Loucy (cell line): ENCODE measurements around the gene UBE2Q1.

Source experiments
- EZH2phosphoT487 ChIP-seq: fragments of 200-600 bp; IDR thresholded peaks from 2 replicates; pipeline ENCODE4 v1.6.1; 2018; ENCODE audit warnings: antibody characterized with exemption, mild to moderate bottlenecking, moderate library complexity, borderline replicate concordance
- TF ChIP-seq, protein P1 (sequence below): fragments of 200-600 bp; sonication (generic); conservative IDR thresholded peaks from 2 replicates; pipeline ENCODE4 v1.5.1; 2014; ENCODE audit warnings: mild to moderate bottlenecking, antibody characterized with exemption, low read length

DNA sequence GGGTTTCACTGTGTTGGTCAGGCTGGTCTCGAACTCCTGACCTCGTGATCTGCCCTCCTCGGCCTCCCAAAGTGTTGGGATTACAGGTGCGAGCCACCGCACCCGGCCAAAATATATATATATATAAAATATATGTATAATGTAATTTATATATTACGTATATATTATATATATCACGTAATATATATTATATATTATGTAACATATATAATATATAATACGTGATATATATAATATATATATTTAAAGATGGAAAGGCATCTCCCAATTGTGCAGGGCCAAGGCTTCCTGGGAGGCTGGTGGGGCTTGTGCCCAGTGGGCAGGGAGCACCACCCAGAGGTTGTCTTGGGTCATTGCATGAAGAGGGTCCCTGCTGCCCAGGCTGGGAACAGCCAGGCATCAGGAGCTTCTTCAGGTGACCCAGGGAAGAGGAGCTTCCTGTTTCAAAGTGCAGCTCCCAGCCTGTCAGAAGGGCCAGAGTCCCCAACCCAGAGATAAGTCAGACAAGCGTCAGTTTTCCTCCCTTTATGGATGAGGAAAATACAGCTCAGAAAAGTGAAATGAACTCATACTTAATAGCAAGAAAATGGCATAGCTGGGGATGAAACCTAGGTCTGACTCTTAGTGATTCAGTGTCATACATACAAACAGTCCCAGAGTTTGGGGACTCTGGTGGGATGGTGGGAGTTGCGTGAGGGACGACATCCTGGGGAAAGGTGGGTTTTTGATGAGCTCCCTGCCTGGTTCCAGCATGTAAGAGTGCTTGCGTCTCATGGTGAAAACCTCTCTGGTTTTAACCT lies 12.0 kb downstream of the UBE2Q1 start:
- TF ChIP-seq, protein P1, sequence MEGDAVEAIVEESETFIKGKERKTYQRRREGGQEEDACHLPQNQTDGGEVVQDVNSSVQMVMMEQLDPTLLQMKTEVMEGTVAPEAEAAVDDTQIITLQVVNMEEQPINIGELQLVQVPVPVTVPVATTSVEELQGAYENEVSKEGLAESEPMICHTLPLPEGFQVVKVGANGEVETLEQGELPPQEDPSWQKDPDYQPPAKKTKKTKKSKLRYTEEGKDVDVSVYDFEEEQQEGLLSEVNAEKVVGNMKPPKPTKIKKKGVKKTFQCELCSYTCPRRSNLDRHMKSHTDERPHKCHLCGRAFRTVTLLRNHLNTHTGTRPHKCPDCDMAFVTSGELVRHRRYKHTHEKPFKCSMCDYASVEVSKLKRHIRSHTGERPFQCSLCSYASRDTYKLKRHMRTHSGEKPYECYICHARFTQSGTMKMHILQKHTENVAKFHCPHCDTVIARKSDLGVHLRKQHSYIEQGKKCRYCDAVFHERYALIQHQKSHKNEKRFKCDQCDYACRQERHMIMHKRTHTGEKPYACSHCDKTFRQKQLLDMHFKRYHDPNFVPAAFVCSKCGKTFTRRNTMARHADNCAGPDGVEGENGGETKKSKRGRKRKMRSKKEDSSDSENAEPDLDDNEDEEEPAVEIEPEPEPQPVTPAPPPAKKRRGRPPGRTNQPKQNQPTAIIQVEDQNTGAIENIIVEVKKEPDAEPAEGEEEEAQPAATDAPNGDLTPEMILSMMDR: peak; percentile 86
- TF ChIP-seq EZH2phosphoT487: no peak
